HepG2 (cell line): Measurements from ENCODE around the gene BBS5. TPM values are rescaled to one million over a fixed set of nuclear protein-coding genes. Genes with fewer than 3 reads are reported as not detected.

Experiments
- AHR ChIP-seq: IDR thresholded peaks from 2 replicates; pipeline ENCODE4 v1.6.1; 2018; ENCODE audit warnings: missing genetic modification reagents, missing compliant biosample characterization
- CBX5 ChIP-seq: sonication (generic); formaldehyde crosslinking; IDR thresholded peaks from 2 replicates; pipeline ENCODE4 v1.4.0; 2020; ENCODE audit warnings: missing genetic modification reagents, borderline replicate concordance
- DMTF1 ChIP-seq: sonication (generic); formaldehyde crosslinking; IDR thresholded peaks from 2 replicates; pipeline ENCODE4 v1.4.0; 2020; ENCODE audit warnings: mild to moderate bottlenecking, missing genetic modification reagents
- ETV6 ChIP-seq: sonication (generic); formaldehyde crosslinking; conservative IDR thresholded peaks from 2 replicates; pipeline ENCODE4 v1.4.0; 2020; ENCODE audit warnings: missing genetic modification reagents
- FOXA3 ChIP-seq: IDR thresholded peaks from 2 replicates; pipeline ENCODE4 v1.6.1; 2016; ENCODE audit warnings: missing genetic modification reagents, missing compliant biosample characterization
- FOXJ3 ChIP-seq: sonication (generic); formaldehyde crosslinking; IDR thresholded peaks from 2 replicates; pipeline ENCODE4 v1.4.0; 2020; ENCODE audit warnings: missing genetic modification reagents, mild to moderate bottlenecking, borderline replicate concordance
- GATAD2A ChIP-seq: IDR thresholded peaks from 2 replicates; pipeline ENCODE4 v1.6.1; 2016
- HDAC1 ChIP-seq: sonication (generic); formaldehyde crosslinking; IDR thresholded peaks from 2 replicates; pipeline ENCODE4 v1.5.1; 2020; ENCODE audit warnings: mild to moderate bottlenecking, missing genetic modification reagents
- HOXA9 ChIP-seq: sonication (generic); formaldehyde crosslinking; IDR thresholded peaks from 2 replicates; pipeline ENCODE4 v1.8.1; 2022; ENCODE audit warnings: missing genetic modification reagents, mild to moderate bottlenecking, moderate library complexity, borderline replicate concordance
- MIXL1 ChIP-seq: IDR thresholded peaks from 2 replicates; pipeline ENCODE4 v1.6.1; 2016
- NBN ChIP-seq: fragments of 450-650 bp; conservative IDR thresholded peaks from 2 replicates; pipeline ENCODE4 v1.6.1; 2017
- NR2C2 ChIP-seq: sonication (generic); formaldehyde crosslinking; IDR thresholded peaks from 2 replicates; pipeline ENCODE4 v1.4.0; 2020; ENCODE audit warnings: missing genetic modification reagents, mild to moderate bottlenecking, moderate library complexity, borderline replicate concordance
- PRPF4 ChIP-seq: fragments of 200-400 bp; formaldehyde crosslinking; IDR thresholded peaks from 2 replicates; pipeline ENCODE4 v1.6.1; 2016; ENCODE audit warnings: low read length, low read depth; ENCODE audit not compliant: poor library complexity, severe bottlenecking
- REPIN1 ChIP-seq: sonication (generic); formaldehyde crosslinking; IDR thresholded peaks from 2 replicates; pipeline ENCODE4 v1.8.0; 2022; ENCODE audit warnings: missing genetic modification reagents, low read depth, mild to moderate bottlenecking, borderline replicate concordance
- SNAPC4 ChIP-seq: sonication (generic); formaldehyde crosslinking; IDR thresholded peaks from 2 replicates; pipeline ENCODE4 v1.4.0; 2020; ENCODE audit warnings: mild to moderate bottlenecking, missing genetic modification reagents
- SOX5 ChIP-seq: IDR thresholded peaks from 2 replicates; pipeline ENCODE4 v1.6.1; 2016; ENCODE audit warnings: borderline replicate concordance
- THAP11 ChIP-seq: IDR thresholded peaks from 2 replicates; pipeline ENCODE4 v1.6.1; 2016; ENCODE audit warnings: missing biosample characterization, missing genetic modification reagents
- ZBTB25 ChIP-seq: IDR thresholded peaks from 2 replicates; pipeline ENCODE4 v1.6.1; 2018; ENCODE audit warnings: missing genetic modification reagents
- ZBTB43 ChIP-seq: sonication (generic); formaldehyde crosslinking; conservative IDR thresholded peaks from 2 replicates; pipeline ENCODE4 v1.4.0; 2020; ENCODE audit warnings: missing genetic modification reagents
- ZKSCAN1 ChIP-seq: fragments of 150-350 bp; IDR thresholded peaks from 2 replicates; pipeline ENCODE4 v1.6.1; 2014; ENCODE audit warnings: low read length
- ZNF263 ChIP-seq: sonication (generic); formaldehyde crosslinking; IDR thresholded peaks from 2 replicates; pipeline ENCODE4 v1.4.0; 2020; ENCODE audit warnings: missing genetic modification reagents
- ZNF331 ChIP-seq: sonication (generic); formaldehyde crosslinking; IDR thresholded peaks from 2 replicates; pipeline ENCODE4 v1.4.0; 2020; ENCODE audit warnings: missing genetic modification reagents
- ZNF652 ChIP-seq: IDR thresholded peaks from 2 replicates; pipeline ENCODE4 v1.6.1; 2016; ENCODE audit warnings: low read depth, borderline replicate concordance
- polyA plus RNA-seq, 8 experiments: library from polyadenylated mRNA; depleted of rRNA in 3 of 8; stranded (reverse) in 7 of 8; unstranded in 1 of 8; fragments of >200 nt; fragmentation: Illumina TruSeq in 4 of 8; extraction: Trizol in 4 of 8; gene quantifications; 2 replicates each; pipeline versions ENCODE4 v1.2.1 to v1.2.3, GENCODE V29; 2011 to 2016; ENCODE audit warnings: low read depth in 4 of 8, missing spikeins in 1 of 8, mixed read lengths in 1 of 8; ENCODE audit not compliant: insufficient read depth in 1 of 8
- total RNA-seq, 5 experiments: library from RNA; depleted of rRNA; stranded (reverse); fragments of >200 nt; fragmentation: Illumina TruSeq; extraction: Trizol; gene quantifications; 2 replicates each; pipeline ENCODE4 v1.2.3, GENCODE V29; 2016; ENCODE audit warnings: low read depth in 1 of 5

Gene BBS5
- total and polyA plus RNA-seq, 2 of the 13 experiments (the other 11 are each of a cell fraction or from before 2014, with no cell fraction given) = 1.8 to 4.5 TPM

- no peak for TF ChIP-seq SNAPC4
- no peak for TF ChIP-seq ZNF263 (CRISPR knock-in tag)
- peak; percentile 59; the same call in 1 of the 2 replicates for TF ChIP-seq ZBTB25 (CRISPR knock-in tag)
- peak; percentile 48; the same call in 1 of the 2 replicates for TF ChIP-seq SOX5 (CRISPR knock-in tag)
- TF ChIP-seq FOXJ3 (CRISPR knock-in tag) = no peak
- peak; percentile 51; the same call in 1 of the 2 replicates for TF ChIP-seq THAP11 (CRISPR knock-in tag)
- TF ChIP-seq ZNF331 = peak; percentile 85
- peak; percentile 52; the same call in 1 of the 2 replicates for TF ChIP-seq REPIN1
- TF ChIP-seq GATAD2A = 0 out of 2 replicates have a peak, but pooled peaks have one; percentile 15
- TF ChIP-seq ETV6 (CRISPR knock-in tag) = 0 out of 2 replicates have a peak, but pooled peaks have one; percentile 31
- TF ChIP-seq AHR (CRISPR knock-in tag) = no peak
- peak; percentile 86 for TF ChIP-seq MIXL1
- TF ChIP-seq CBX5 (CRISPR knock-in tag) = 0 out of 2 replicates have a peak, but pooled peaks have one; percentile 28
- TF ChIP-seq NBN = no peak
- no peak for TF ChIP-seq DMTF1
- TF ChIP-seq ZBTB43 = no peak
- TF ChIP-seq ZKSCAN1 = peak; percentile 93
- TF ChIP-seq ZNF652 (CRISPR knock-in tag) = no peak
- peak; percentile 20; the same call in 1 of the 2 replicates for TF ChIP-seq NR2C2
- no peak for TF ChIP-seq HDAC1 (CRISPR knock-in tag)
- no peak for TF ChIP-seq PRPF4
- TF ChIP-seq FOXA3 (CRISPR knock-in tag) = 0 out of 2 replicates have a peak, but pooled peaks have one; percentile 13
- TF ChIP-seq HOXA9 (CRISPR knock-in tag) = no peak
These were observed 49.0 kb downstream of the BBS5 start (continued) for GRCh38 chr2:169528271-169528701.
